Anterior cingulate cortex (tissue), 58 donors: ENCODE measurements around the gene GPN1.
"Not testable (repeated sequence)": the region's sequence is repeated elsewhere in the genome, so short reads cannot be mapped to it uniquely, and the experiment has no call there.

ENCODE experiments used
- DNase-seq, 58 donors: peaks; one replicate each; lab custom pipeline; 2025; lab: John Stamatoyannopoulos, UW

Gene GPN1

DNA sequence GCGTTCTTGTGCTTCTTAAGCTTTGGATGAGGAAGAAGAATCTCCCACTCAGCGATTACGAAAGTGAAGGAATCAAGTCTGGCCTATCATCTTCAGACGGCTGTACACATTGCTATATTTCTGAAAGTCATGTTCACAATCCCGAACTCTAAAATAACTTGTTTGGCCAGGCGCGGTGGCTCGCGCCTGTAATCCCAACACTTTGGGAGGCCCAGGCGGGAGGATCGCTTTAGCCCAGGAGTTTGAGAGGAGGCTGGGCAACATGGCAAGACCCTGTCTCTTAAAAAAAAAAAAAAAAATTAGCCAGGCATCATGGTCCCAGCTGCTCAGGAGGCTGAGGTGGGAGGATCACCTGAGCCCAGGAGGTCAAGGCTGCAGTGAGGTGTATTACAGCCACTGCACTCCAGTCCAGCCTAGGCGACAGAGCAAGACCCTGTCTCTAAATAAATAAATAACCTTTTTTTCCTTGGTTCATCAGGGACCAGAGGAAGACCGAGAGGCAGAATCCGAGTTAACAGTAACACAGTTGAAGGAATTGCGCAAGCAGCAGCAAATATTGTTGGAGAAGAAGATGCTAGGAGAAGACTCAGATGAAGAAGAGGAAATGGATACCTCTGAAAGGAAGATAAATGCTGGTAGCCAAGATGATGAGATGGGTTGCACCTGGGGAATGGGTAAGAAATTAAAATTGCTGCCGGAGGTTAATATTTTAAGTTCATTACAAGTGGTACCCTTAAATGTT lies 35.9 kb downstream of the GPN1 start:
- DNase-seq = no peak

DNA sequence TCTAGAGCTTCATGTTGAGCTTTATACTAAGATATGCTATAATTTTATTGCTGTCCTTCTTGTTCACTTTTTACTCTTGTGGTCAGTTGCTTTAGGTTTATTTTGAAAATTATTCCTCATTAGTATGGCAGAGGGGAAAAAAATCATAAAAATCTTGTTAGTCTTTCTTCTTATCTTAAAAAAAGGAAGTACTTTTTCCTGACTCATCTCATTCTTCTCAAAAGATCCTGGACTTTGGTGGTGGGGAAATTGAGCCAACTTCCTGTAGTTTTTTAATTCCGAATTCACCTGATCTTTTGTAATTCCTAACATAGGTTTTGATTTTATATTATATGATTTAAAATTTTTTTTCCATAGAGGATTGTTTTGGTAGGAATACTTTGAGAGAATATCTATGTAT lies 38.6 kb downstream of the GPN1 start:
- DNase-seq = no peak

DNA sequence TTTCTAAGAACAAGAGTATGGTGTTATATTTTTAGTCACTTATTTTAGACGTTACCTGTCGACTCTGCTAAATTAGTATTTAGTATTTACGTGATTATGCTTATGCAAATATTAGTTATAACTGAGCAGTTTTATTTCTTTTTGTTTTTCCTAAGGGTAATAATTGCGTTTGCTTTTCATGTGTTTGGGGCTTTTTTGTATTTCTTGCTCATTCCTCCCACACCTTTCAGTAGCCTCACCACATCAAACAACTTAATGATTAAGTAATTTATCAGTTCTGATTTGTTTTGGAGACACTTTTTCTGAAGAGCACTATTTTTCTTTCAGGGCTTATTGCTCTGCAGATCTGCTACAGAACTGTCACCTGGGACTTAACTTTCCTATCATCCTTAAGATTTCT lies 42.4 kb downstream of the GPN1 start:
- DNase-seq = no peak

DNA sequence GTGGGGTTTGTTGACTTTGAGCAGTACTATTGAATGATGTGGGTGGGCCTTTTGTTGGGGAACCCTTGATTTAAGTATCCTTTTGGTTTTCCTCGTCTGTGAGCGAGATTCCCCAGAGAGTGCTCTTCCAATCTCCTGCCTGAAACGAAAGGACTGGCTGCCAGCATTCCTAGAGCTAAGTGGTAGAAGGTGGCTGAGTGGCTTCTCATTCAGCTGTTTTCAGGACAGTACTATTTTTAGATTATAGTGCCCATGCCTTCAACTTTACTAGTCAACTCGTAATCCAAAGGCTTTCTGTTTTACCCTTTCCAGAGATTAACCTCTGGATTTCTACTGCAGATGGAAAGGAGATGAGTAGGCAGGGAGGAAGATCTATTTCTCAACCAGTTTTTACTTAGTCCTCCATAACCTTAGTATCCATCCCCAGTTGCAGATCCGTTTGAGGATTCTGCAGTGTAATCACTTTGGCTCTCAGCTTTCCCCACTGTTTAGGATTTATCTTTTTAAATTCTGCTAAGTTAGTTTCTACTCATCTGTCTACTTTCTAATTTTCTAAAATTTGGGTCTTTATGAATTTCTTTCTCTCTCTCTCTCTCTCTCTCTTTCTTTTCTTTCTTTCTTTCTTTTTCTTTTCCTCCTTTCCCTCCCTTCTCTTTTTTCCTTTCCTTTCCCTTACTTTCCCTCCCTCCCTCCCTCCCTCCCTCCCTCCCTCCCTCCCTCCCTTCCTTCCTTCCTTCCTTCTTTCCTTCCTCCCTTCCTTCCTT lies 44.1 kb downstream of the GPN1 start:
- DNase-seq = no peak

DNA sequence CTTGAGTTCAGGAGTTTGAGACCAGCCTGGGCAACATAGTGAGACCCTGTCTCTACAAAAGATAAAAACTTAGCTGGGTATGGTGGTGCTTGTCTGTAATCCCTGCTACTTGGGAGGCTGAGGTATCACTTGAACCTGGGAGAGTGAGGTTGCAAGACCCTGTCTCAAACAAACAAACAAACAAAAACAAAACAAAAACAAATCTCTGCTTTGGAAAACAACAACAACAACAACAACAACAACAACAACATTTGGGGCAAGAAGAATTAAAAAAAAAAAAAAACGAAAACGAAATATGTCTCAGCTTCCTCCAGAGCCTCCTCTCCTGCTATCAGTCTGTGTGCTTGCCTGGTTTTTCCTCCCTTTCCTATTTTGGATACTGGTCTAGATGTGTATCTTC lies 51.7 kb downstream of the GPN1 start:
- DNase-seq = no peak

DNA sequence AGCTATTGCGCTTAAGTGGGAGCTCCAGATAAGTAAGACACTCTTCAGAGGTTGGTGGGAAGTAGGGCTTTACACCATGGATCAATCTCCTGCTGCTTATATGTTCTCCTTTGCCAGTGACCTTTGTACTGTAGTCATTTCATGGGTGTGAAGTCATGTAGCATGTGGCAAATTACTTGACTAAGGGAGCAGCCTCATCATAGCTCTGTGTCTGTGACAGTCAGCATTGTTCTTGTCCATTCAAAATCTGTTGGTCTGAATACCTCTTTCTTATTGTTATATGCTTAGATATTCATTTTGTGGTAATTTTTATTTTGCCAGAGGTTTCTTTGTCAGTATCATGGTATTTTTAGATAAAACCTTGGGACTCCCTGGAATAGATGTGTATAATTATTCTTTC lies 53.0 kb downstream of the GPN1 start:
- no peak for DNase-seq

DNA sequence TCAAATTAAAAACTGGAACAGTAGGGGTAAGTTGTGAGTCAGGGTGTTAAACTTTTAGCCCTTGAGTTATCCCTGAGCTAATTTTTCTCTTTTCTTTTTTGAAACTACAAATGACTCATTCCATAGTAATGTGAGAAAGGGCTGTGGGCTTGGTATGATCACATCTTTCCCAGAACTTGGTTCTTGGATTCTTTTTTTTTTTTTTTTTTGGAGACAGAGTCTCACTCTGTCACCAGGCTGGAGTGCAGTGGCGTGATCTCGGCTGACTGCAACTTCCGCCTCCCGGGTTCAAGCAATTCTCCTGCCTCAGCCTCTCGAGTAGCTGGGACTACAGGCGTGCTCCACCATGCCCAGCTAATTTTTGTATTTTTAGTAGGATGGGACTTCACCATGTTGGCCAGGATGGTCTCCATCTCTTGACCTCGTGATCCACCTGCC lies 53.5 kb downstream of the GPN1 start:
- DNase-seq = not testable (repeated sequence)

DNA sequence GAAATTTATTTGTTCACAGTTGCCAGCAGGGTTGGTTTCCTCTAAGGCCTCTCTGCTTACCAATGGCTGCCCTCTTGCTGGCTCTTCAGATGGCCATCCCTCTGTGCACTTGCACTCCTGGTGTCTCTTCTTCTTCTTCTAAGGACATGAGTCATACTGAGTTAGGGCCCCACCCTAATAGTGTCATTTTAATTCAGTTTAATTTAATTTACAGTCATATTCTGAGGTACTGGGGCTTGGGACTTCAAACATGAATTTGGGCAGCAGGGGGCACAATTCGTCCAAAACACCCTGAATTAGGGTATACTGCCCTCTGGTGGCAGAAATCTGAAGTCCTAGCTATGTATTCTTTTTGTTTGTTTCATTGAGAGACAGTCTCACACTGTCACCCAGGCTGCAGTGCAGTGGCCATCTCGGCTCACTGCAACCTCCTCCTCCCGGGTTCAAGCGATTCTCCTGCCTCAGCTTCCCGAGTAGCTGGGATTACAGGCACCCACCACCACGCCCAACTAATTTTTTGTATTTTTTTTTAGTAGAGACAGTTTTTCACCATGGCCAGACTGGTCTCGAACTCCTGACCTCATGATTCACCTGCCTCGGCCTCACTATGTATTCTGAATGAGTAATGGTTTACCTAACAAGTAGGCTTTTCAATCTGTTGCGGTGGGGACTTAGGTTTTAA lies 54.7 kb downstream of the GPN1 start:
- peak in 31 of 58 donors; percentile 2 to 68 (median 25) for DNase-seq

DNA sequence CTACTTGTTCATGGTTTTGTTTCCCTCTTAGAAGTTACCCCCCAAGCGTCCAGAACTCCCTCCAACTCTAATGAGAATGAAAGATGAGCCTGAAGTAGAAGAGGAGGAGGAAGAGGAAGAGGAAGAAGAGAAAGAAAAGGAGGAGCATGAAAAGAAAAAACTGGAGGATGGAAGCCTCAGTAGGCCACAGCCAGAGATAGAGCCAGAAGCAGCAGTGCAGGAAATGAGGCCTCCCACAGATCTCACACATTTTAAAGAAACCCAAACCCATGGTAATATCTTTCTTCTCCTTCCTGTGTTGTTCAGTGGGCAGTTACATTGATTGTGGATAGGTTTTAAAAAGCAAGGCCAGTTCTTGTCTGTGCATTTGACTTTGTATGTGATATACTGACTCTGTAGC lies 56.2 kb downstream of the GPN1 start:
- DNase-seq = not testable (repeated sequence)

DNA sequence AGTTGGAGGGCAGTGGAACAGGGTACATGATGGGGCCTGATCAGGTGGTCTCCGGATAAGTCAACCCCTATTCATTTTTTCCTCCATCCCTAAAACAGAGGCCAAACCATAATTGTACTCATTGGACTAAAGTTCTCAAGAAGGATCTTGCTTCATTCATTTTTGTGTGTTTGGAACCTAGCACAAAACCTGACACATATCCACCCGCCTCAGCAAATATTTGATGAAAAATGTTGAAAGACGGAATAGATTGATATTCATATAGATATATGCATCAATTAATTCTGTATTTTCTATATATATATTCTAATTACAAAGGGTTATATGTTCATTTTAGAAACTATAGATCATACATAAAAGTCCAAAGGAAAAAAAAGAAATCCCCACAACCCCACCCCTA lies 56.7 kb downstream of the GPN1 start:
- no peak for DNase-seq

DNA sequence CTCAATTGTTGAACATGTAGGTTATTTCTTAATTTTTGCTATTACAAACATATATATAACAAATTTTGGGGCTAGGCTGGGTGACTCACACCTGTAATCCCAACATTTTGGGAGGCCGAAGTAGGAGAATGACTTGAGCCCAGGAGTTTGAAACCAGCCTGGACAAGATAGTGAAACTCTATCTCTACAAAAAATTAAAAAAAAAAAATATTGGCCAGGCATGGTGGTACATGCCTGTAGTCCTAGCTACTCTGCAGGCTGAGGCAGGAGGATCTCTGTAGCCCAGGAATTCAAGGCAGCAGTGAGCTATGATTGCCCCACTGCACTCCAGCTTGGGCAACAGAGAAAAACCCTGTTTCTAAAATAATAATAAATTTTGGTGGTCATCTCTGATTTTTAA lies 58.4 kb downstream of the GPN1 start:
- no peak for DNase-seq

DNA sequence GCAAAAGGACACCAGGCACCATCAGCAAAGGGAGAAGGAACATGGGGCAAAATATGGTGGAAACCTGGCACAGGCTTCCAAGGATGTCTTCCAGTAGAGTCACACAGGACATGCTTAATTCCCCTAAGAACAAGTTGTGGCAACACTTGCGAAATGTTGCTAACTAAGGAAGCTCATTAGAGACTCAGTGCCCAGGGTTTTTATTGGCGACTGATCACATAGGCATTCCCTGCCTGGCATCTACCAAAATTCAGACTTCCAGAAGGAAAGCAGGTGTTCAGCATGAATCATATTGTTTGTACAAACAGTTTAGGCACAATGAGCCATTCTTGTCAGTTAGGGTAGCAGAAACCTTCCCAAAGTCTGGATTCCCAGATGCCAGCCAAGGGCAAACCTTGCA lies 60.6 kb downstream of the GPN1 start:
- DNase-seq = no peak

DNA sequence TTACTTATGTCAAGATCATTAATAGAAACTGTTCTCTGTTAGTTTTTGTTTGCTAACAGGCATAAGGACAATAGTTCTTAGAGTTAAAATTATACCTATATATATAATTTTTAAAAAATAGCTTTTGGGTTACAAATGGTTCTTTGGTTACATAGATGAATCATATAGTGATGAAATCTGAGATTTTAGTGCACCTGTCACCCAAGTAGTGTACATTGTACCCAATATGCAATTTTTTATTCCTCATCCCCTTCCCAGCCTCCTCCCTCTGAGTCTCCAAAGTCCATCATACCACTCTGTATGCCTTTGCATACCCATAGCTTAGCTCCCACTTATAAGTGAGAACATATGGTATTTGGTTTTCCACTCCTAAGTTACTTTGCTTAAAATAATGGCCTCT lies 61.2 kb downstream of the GPN1 start:
- no peak for DNase-seq

DNA sequence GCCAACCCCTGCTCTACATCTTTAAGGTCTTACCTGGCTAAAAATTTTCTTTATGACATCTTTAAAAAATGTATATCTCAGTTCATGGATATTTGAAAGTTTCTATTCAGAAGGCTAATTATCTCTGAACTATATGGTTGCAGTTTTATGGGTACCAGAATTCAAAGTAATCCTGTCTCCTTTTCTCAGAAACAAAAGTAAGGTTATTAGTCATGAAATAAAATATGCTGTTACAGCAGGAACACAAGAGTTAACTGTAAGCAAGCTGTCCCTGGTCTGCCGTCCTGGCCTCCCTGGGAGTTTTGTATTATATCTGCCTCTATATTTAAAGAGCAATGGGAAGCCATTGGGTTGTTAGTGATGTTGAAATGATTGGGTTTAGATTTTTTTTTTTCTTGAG lies 68.8 kb downstream of the GPN1 start:
- no peak for DNase-seq
